GM19452 (cell line): ENCODE results near the gene MPP3.
"Not testable (repeated sequence)": the region's sequence is repeated elsewhere in the genome, so short reads cannot be mapped to it uniquely, and the experiment has no call there.

Experiments
- ATAC-seq: cut with Tn5 transposase; IDR thresholded peaks from one replicate; pipeline ENCODE4 v1.9.1; 2021; ENCODE audit not compliant: unreplicated experiment

MPP3 gene

DNA sequence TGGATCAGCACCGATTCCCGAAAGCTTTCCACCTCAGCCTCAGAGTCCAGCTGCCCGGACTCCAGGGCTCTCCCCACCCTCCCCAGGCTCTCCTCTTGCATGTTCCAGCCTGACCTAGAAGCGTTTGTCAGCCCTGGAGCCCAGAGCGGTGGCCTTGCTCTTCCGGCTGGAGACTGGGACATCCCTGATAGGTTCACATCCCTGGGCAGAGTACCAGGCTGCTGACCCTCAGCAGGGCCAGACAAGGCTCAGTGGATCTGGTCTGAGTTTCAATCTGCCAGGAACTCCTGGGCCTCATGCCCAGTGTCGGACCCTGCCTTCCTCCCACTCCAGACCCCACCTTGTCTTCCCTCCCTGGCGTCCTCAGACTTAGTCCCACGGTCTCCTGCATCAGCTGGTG, 29.0 kb upstream of the MPP3 start:
- no peak for ATAC-seq

DNA sequence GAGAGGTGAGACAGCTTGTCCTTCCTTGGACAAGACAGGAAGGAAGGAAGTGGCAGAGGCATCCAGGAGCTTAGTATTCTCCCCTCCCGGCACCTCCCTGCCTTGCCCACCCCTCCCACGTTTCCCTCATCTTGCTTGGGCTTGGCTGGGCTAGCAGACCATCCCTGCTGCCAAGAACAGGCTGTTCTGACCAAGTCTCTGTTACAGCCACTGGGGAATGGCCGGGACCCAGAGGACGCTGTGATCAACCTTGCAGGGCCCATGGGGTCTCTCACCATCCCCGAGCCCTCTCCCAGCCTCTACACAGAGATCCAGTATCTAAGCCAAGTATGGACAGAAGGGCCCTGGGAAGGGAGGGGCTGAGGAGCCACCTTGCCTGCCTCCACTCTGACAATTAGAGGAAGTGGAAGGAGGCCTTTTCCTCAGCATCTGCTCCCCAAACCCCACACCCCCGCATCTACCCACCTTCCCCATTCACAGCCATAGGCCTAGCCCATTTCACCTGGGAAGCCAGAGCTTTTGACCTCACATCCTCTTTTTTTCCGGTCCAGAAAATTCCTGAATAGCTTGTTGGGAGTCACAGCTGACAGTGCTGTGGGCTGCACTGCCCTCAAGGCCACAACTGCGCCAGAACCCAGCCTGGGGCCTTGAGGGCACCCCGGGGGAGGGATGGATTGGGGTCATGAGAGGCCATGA, 28.1 kb upstream of the MPP3 start:
- no peak for ATAC-seq

DNA sequence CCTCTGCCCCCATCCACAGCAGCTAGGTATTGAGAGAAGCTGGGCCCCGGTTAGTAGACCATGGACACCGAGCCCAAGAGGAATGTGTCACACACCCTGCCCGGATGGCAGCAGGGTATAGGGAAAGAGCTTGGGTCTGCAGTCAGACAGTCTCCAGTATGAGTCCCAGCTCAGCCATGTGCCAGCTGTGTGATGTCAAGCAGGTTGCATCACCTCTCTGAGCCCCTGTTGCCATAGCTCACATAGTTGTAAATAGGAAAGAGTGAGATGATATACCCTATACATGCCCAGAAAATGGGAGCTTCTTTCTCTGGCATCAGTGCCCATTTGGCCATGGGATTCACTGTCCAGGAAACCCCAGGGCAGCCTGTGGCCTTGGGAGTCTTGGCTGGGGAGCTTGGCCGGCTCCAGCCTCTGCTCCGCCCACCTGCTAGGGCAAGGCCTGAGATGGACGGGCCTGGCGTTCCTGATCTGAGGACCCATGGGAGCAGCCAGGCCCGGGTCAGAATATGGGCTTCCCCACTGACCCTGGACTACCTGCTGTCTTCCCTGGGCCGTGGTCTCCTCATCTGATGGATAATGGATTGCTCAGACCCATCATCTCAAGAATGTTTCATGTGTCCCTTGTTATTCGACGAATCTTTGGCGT, 27.3 kb upstream of the MPP3 start:
- no peak for ATAC-seq

DNA sequence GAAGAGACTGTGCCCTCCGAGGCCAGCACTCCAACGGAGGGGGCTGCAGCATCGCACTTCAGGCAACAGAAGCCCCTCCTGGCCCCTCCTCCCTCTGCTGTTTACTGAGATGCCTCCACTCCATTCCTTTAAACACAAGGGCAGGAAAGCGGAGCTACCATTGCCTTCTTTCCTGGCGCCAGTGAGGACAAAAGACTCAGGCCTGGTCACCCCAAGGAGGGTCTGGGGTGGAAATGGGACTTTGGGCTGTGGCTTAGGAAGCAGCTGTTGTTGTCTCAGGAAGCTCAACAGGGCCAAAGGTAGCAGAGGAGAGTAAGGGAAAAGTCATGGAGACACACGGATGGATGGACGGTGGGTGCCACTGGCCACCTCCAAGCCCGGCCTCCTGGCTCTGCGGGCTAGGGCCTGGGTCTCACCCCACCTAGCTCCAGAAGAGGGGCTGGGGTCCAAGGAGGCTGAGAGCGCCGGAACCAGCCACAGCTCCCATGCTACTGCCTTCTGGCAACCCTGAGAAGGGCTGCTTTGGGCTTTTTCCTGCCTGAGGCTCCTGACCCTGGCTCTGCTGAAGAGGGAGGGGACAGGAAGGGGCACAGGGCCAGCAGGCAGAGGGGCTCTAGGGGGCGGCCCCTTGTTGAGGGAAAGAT, 25.1 kb upstream of the MPP3 start:
- no peak for ATAC-seq

DNA sequence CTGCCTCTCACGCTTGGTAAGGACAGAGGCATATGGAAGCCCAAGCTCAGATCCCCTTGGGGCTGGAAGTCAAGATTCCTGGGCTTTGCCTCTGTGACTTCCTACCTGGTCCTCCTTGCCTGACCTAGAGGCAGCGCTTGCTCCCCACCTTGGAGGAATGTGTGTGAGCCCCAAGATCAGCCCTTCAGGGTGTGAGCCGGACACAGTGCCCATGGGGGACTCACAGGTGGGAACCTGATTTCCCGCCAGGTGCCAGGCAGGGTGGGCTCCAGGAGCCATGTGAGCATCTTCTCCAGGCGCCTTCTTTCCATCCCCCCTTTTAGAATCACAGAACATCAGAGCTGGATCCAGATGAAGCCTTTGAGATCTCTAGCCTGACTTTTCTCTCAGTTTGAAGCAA, 24.2 kb upstream of the MPP3 start:
- no peak for ATAC-seq

DNA sequence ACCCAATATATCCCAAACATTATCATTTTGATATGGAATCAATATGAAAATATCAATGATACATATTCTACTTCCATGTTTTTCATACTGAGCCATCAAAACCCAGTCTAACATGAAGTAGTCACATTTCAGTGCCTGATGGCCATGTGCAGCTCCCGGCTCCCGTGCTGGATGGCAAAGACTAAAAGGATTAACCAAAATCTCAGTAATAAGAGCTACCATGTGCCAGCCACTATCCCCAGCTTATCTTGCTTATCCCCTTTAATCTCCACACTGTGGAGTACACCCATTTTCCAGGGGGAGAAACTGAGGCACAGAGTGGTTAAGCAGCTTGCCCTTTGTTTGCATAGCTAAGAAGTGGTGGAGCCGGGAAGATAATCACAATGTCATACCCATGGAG, 23.2 kb upstream of the MPP3 start:
- ATAC-seq = no peak

DNA sequence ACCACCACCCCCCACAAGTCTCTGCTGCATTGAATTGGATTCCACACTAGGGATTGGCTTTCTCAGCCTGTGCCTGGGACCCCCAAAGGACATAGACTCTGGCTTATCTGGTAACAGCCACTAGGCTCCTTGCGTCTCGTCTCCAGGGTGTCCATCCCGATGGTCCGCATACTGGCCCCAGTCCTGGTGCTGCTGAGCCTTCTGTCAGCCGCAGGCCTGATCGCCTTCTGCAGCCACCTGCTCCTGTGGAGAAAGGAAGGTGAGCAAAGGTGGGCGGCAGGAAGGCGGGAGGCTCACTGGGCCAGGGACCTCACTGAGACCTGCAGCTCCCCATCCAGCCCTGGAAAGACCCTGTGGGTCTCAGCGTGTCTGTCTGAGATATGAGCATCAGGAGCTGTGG, 22.1 kb upstream of the MPP3 start:
- ATAC-seq = no peak

DNA sequence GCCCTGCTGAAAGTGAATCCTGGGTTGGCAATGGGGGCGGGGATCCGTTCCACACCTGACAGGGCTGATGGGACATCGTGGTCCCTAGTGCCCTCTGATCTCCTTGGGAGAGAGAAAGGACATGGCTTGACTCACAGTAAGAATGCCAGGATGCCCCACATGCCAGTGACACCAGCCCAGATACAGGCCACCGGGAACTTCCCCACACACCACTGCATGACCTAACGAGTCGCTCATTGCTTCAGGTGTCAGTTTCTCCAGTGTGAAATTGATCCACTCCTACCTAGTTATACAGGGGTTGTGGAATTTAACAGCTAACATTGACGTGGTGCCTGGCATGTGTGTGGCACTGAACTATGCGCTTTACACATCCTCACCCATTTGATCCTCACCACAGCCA, 21.6 kb upstream of the MPP3 start:
- no peak for ATAC-seq

DNA sequence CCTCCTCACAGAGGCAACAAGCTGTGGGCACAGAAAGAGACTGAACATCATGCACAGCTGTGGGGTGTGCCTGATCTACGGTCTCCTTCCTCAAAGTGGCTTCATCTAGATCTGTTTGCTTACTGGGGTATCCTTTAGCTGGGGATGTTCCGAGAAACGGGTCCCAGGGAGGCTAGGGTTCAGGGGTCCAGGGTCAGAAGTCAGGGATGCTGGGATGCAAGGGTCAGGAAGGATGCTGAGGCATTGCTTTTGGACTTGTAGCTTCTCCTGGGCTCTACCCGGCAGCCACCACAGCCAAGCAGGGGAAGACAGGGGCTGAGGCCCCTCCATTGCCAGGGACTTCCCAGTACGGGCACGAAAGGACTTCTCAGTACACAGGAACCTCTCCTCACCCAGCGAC, 20.6 kb upstream of the MPP3 start:
- ATAC-seq = no peak

DNA sequence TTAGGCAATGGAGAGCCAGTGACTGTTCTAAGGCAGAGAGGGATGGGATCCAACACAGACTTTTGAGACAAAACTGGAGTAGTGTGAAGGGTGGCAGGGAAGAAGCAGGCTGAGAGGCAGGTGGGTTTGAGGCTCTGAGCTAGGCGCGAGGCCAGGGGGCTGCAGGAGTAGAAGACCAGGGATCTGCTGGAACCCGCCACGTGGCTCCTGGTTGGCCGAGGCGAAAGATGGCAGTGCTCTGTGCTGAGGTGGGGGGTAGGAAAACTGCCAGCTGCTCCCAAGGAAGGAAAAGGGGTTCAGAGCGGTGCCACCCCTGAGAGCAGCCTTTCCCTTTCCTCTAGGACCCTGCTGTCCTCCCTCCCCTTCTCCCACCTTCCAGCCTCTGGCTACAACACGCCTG, 19.6 kb upstream of the MPP3 start:
- no peak for ATAC-seq

DNA sequence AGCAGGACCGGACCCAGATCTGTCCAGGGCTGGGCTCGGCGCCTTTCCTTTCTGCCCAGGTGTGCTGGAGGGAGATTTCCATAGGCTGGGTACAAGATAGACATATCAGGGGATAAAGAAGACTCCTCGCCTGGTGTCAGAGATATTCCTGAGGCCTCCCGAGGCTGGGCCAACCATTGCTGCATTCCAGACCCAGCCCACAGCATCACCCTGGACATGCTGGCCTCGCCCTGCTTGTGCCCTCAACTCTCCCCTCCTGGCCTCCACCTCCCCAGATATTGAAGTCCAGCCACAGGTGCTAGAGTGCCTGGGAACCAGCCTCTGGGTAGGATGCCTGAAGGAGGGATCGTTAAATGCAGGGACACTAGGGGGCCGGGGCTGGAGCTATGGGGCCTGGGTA, 16.2 kb upstream of the MPP3 start:
- no peak for ATAC-seq

DNA sequence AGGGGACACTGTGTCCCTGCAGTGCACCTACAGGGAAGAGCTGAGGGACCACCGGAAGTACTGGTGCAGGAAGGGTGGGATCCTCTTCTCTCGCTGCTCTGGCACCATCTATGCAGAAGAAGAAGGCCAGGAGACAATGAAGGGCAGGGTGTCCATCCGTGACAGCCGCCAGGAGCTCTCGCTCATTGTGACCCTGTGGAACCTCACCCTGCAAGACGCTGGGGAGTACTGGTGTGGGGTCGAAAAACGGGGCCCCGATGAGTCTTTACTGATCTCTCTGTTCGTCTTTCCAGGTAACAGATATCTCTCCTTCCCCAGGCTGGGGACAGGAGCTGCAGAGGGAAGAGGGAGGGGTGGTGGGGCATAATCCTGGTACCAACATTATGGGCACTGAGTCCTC, 15.7 kb upstream of the MPP3 start:
- ATAC-seq = no peak

DNA sequence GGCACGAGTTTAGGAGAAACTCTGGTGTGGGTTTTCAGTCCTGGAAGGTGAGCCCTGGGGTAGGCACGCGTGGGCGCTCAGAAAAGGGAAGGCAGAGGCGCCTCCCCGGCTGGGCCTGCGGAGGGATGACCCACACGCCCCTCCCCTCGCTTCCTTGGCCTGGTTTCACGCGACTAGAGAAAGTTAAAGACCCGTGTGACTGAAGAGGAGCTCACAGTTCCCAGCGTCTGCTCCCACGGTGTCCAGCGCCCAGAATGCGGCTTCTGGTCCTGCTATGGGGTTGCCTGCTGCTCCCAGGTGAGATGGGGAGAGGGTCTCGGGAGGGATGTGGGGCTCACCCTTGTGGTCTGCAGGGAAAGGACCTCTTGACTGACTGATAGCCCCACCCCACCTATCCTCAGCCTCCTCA, 14.0 kb upstream of the MPP3 start, which contains the start of gene CD300LG:
TSS of gene CD300LG (plus strand) at position 214 of the 409 bp plus-strand sequence. CDS start at position 255, 41 bp downstream.
- ATAC-seq = no peak

DNA sequence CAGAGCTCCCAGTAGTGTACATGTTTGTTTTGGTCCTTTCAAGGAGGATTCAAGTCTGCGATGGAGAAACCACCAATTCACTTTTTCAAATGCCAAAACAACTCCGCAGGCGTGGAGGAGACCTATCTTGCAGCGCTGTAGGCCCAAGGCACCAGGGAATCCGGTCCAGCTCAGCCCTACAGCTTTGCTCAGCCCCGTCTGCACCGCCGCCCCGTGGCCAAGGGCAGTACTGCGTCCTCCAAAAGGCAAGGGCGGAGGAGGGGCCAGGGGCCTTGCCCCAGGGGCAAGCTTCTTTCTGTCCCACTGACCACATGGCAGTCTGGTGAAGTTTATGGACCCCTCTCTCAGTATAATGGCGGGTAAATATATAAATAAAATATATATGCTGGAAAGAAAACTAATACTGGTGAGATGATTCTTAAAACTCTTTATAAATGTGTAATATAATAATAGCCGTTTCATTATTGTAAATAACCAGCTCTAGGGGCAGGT, 13.3 kb upstream of the MPP3 start:
- no peak for ATAC-seq

DNA sequence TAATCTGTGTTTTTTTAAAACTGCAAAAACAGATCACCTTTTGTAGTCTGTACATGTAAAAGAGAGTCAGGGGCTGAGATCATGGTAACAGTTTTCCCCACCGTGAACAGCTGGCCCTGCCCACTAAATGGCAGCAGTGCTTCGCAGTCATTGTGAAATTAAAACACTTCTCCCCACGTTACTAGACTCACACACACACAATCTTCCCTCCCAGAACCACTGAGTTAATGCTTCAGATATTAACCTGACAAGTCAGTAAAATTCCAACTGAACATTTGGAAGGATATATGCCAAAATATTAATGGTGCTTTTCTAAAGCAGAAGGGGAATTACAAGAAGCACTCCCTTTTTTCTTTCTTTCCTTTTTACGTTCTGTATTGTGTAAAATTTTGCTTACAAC, 12.8 kb upstream of the MPP3 start:
- ATAC-seq = no peak

DNA sequence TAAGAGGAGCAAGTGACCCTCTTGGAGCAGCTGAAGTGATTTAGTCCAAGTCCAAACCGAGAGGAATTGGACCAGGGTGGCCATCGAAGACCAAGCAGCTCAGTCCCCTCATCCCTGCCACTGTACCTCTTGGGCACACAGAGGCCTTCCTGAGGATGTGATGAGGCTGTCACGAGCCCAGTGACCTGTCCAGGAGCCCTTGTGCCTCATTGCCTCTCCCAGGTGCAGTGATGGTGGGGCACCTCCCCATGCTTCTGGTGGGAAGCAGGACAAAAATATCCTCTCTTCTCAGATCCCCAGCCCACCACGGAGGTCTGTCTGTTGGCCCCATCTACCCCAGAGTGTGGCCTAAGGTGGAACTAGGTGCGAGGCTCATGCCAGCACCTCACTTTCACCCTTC, 11.3 kb upstream of the MPP3 start:
- no peak for ATAC-seq

DNA sequence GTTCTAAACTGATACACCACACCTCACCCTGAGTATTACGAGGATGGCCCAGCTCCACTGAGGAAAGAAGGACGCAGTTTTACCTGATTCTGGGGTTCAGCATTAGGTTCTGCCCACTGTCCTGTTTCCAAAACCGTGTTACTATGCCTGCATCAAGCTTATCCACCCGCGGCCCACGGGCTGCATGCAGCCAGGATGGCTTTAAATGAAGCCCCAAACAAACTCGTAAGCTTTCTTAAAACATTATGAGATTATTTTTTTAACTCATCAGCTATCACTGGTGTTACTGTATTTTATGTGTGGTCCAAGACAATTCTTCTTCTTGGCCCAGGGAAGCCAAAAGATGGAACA, 10.0 kb upstream of the MPP3 start:
- no peak for ATAC-seq

DNA sequence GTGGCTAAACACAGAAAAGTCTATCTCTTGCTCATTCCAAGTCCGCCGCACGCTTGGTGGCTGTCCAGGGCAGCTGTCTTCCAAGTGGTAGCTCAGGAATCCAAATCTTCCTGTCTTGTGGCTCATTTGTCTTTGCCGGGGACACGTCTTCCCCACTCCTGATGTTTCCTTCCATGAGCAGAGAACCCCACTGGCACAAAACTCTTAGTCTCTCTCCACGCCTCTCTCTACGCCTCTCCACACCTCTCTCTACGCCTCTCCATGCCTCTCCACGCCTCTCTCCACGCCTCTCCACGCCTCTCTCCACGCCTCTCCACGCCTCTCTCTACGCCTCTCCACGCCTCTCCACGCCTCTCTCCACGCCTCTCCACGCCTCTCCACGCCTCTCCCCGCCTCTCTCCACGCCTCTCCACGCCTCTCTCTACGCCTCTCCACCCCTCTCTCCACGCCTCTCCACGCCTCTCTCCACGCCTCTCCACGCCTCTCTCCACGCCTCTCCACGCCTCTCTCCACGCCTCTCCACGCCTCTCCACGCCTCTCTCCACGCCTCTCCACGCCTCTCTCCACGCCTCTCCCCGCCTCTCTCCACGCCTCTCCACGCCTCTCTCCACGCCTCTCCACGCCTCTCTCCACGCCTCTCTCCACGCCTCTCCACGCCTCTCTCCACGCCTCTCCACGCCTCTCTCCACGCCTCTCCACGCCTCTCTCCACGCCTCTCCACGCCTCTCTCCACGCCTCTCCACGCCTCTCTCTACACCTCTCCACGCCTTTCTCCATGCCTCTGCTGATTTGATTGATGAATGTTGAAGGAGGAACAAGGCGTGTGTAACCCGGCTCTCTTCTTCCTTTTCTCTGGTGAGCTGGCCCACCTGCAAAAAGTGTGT, 9.4 kb upstream of the MPP3 start:
- ATAC-seq = not testable (repeated sequence)

DNA sequence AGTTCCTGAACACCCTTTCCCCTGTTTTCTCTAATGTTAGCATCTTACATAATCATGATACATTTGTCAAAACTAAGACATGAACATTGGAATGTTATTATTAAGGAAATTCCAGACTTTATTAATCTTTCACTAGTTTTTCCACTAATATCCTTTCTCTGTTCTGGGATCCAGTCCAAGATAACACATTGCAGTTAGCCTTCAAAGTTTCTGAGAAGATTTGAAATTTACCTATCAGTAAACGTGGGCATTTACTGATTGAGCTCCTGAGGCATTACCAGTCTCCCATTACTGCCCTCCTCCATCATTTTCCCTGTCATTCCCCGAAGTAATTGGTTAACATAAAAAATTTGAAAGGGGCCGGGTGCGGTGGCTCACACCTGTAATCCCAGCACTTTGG, 8.3 kb upstream of the MPP3 start:
- no peak for ATAC-seq

DNA sequence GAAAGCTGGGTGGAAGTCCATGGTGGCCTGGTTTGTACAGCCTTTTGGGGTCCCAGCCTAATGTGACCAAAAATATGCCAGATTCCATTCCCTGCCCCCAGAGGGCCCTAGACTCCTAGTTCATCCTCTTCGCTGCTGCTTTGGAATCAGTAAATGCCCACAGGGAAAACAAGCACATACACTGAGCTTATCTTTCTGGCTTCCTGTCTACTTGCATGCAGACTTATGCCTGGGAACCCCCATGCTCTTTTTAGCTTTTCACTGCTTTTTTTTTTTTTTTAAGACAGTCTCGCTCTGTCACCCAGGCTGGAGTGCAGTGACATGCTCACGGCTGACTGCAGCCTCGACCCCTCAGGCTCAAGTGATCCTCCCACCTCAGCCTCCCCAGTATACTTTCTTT, 7.9 kb upstream of the MPP3 start:
- no peak for ATAC-seq

DNA sequence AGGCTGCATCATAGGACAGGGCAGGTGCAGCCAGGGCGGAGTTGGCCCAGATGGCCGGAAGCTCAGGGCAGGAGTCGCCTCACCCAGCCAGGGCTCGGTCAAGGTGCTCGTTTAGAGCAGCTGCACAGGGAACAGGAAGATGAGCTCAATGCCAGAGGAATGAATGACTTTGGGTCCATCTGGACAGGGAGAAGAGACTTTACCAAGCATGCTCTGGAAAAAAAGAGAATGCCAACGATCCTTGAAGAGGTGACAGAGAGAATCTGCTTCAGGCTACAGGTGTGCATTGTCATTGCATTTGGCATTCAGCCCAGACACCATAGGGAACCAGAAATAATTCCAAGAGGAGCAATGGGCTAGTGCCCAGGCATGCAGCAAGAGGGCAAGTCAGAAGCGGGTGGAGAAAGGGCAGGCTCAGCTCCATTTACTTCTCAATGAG, 6.7 kb upstream of the MPP3 start:
- no peak for ATAC-seq
